Transverse colon (tissue), 4 donors: ENCODE results near the gene FNBP1. TPM values are rescaled to one million over a fixed set of nuclear protein-coding genes. Genes with fewer than 3 reads are reported as not detected.

Experiments
- DNase-seq: peaks from one replicate; pipeline ENCODE4 v3.0.0-alpha.2; 2019
- H3K27ac ChIP-seq, 4 donors: fragments of 200-600 bp; sonication (generic); 2 replicates each; pipeline ENCODE4 v1.5.1; 2016 to 2018; ENCODE audit warnings: inconsistent platforms in 4 of 4
- H3K27me3 ChIP-seq: fragments of 200-600 bp; sonication (generic); 2 replicates; pipeline ENCODE4 v1.5.1; 2017; ENCODE audit warnings: inconsistent platforms
- H3K36me3 ChIP-seq, 4 donors: fragments of 200-600 bp; sonication (generic); 2 replicates each; pipeline ENCODE4 v1.5.1; 2017 to 2019; ENCODE audit warnings: inconsistent platforms in 4 of 4
- H3K4me1 ChIP-seq, 4 donors: fragments of 200-600 bp; sonication (generic); 2 replicates each; pipeline ENCODE4 v1.5.1; 2017 to 2020; ENCODE audit warnings: inconsistent platforms in 4 of 4
- H3K4me3 ChIP-seq, 4 donors: fragments of 200-600 bp; sonication (generic); 1 replicate in 1 of 4; 2 replicates in 3 of 4; pipeline versions ENCODE4 v1.5.1 to v1.6.1; 2017 to 2019; ENCODE audit warnings: inconsistent platforms in 4 of 4
- H3K9me3 ChIP-seq, 2 donors: fragments of 200-600 bp; sonication (generic); 2 replicates each; pipeline ENCODE4 v1.5.1; 2017 to 2019; ENCODE audit warnings: inconsistent platforms in 2 of 2
- EP300 ChIP-seq: sonication (generic); formaldehyde crosslinking; IDR thresholded peaks from one replicate; pipeline ENCODE4 v1.6.1; 2017; ENCODE audit warnings: antibody characterized with exemption, low read depth
- POLR2A ChIP-seq: fragments of 450-650 bp; IDR thresholded peaks from one replicate; pipeline ENCODE4 v1.6.1; 2016; ENCODE audit warnings: antibody characterized with exemption, mild to moderate bottlenecking, moderate library complexity
- POLR2AphosphoS5 ChIP-seq, 3 donors: sonication (generic); formaldehyde crosslinking; IDR thresholded peaks; one replicate each; pipeline ENCODE4 v1.6.1; 2016; ENCODE audit warnings: antibody characterized with exemption in 3 of 3
- WGBS, 2 donors: methylation state at CpG; one replicate each; pipeline ENCODE4 v1.1.5; 2018; ENCODE audit warnings: low coverage in 1 of 2; 5-methylcytosine and 5-hydroxymethylcytosine counted together
- in situ Hi-C, 4 donors: fragments of 200-750 bp; cut with MboI; loops; one replicate each; pipeline versions ENCODE4 v1.15.0 to v1.15.1; 2017; ENCODE audit warnings: low sequenced_read_pairs in 3 of 4, low pct_ligation_motif_present in 1 of 4, low pct_unique_long_range_greater_than_20kb in 1 of 4
- intact Hi-C: fragments of 100-400 bp; cut with DNase I; formaldehyde crosslinking; loops from one replicate; pipeline ENCODE4 v1.15.1; 2023; ENCODE audit warnings: low total_unique reads
- total RNA-seq, 4 donors: library from RNA; depleted of rRNA; stranded (reverse); fragments of >200 nt; gene quantifications; one replicate each; pipeline ENCODE4 v1.1.0, GENCODE V29; 2016
- TF ChIP-seq, protein P1 (sequence below), 5 experiments: fragments of 200-600 bp in 3 of 5; fragments of 450-650 bp in 2 of 5; sonication (generic) in 3 of 5; IDR thresholded peaks; 1 replicate in 2 of 5; 2 replicates in 3 of 5; pipeline ENCODE4 v1.5.1; 2016 to 2017; ENCODE audit warnings: antibody characterized with exemption in 5 of 5, inconsistent platforms in 3 of 5, mild to moderate bottlenecking in 2 of 5, moderate library complexity in 1 of 5

The FNBP1 gene
- total RNA-seq, 4 donors from 2014 or later, result 38.5 to 114 (median 62.9) TPM

GRCh38 chr9:129990269-129991010, 52.5 kb downstream of the FNBP1 start:
- peak overlapping the region; percentile 59 to 81 (median 75) for H3K27ac ChIP-seq
- H3K4me3 ChIP-seq, result no peak overlapping the region
- WGBS, 2 donors, result 51 to 54% methylated on average over 3 to 6 of the region's 6 CpGs
- H3K27me3 ChIP-seq, result no peaks in the 10 kb centered on the region
- peak; percentile 37 for DNase-seq
- intact Hi-C loops, result loop anchor here (5.0 kb wide), 1 partner anchor 613 kb away; no protein-coding TSS in a partner anchor
- H3K4me1 ChIP-seq, result peaks cover 19 to 31% (median 27%) of the 10 kb centered on the region in 4 donors
- TF ChIP-seq POLR2A (no peak), EP300 (no peak), POLR2AphosphoS5 (IDR thresholded peaks at IDR 0.05) (no peak)
- TF ChIP-seq, protein P1, sequence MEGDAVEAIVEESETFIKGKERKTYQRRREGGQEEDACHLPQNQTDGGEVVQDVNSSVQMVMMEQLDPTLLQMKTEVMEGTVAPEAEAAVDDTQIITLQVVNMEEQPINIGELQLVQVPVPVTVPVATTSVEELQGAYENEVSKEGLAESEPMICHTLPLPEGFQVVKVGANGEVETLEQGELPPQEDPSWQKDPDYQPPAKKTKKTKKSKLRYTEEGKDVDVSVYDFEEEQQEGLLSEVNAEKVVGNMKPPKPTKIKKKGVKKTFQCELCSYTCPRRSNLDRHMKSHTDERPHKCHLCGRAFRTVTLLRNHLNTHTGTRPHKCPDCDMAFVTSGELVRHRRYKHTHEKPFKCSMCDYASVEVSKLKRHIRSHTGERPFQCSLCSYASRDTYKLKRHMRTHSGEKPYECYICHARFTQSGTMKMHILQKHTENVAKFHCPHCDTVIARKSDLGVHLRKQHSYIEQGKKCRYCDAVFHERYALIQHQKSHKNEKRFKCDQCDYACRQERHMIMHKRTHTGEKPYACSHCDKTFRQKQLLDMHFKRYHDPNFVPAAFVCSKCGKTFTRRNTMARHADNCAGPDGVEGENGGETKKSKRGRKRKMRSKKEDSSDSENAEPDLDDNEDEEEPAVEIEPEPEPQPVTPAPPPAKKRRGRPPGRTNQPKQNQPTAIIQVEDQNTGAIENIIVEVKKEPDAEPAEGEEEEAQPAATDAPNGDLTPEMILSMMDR (IDR thresholded peaks at IDR 0.05), result no peak
- H3K36me3 ChIP-seq, result no peaks in the 10 kb centered on the region
- no peaks in the 10 kb centered on the region for H3K9me3 ChIP-seq
- in situ Hi-C loops, result no loop called here

DNA sequence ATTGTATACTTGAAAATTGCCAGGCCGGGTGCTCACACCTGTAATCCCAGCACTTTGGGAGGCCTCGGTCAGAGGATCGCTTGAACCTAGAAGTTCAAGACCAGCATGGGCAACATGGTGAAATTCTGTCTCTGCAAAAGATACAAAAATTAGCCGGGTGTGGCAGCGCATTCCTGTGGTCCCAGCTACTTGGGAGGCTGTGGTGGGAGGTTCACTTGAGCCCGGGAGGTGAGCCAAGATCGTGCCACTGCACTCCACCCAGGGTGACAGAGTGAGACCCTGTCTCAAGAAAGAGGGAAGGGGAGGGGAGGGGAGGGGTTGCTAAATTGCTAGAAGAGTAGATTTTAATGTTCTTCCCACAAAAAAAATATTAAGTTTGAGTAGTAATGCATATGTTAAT, 53.2 kb downstream of the FNBP1 start:
- Histone ChIP-seq H3K27ac (peak overlapping the region; percentile 59 to 81 (median 75)), H3K36me3 (no peaks in the 10 kb centered on the region)
- in situ Hi-C loops, result no loop called here

DNA sequence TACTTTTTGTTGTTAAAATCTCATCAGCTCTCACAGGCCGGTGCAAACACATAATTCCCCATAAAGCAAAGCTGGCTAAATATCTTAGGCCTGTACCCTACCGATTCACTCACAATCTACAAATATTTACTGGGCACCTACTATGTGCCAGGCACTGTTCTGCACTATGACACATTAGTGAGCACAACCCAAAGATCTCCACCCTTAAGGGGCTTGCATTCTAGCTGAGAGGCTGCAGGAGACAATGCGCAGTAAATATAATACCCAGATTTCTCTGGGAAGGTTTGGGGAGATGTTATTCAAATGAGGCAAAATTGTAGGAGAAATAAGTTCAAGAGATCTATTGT, 53.7 kb downstream of the FNBP1 start:
- Histone ChIP-seq H3K27ac (peak overlapping the region; percentile 59 to 81 (median 75)), H3K27me3 (no peaks in the 10 kb centered on the region), H3K9me3 (no peaks in the 10 kb centered on the region), H3K4me3 (no peak overlapping the region), H3K4me1 (peaks cover 14 to 22% (median 19%) of the 10 kb centered on the region in 4 donors), H3K36me3 (no peaks in the 10 kb centered on the region)
- TF ChIP-seq POLR2AphosphoS5 (IDR thresholded peaks at IDR 0.05), result no peak
- TF ChIP-seq EP300, result no peak
- 73 to 88% methylated on average over 2 to 3 of the region's 3 CpGs for WGBS, 2 donors
- in situ Hi-C loops, result no loop called here
- DNase-seq, result no peak
- intact Hi-C loops, result no loop called here

More for the DNA sequence above, 53.2 kb downstream of the FNBP1 start:
- TF ChIP-seq, protein P1 (IDR thresholded peaks at IDR 0.05), result no peak
- TF ChIP-seq EP300 (no peak), POLR2A (no peak), POLR2AphosphoS5 (IDR thresholded peaks at IDR 0.05) (no peak)
- no peaks in the 10 kb centered on the region for H3K27me3 ChIP-seq
- DNase-seq, result no peak
- intact Hi-C loops, result loop anchor here (5.0 kb wide), 1 partner anchor 612 kb away; no protein-coding TSS in a partner anchor
- H3K4me1 ChIP-seq, result peaks cover 14 to 24% (median 22%) of the 10 kb centered on the region in 4 donors
- H3K9me3 ChIP-seq, result no peaks in the 10 kb centered on the region
- WGBS, 2 donors, result 72 to 80% methylated on average over 1 to 7 of the region's 7 CpGs
- no peak overlapping the region for H3K4me3 ChIP-seq

DNA sequence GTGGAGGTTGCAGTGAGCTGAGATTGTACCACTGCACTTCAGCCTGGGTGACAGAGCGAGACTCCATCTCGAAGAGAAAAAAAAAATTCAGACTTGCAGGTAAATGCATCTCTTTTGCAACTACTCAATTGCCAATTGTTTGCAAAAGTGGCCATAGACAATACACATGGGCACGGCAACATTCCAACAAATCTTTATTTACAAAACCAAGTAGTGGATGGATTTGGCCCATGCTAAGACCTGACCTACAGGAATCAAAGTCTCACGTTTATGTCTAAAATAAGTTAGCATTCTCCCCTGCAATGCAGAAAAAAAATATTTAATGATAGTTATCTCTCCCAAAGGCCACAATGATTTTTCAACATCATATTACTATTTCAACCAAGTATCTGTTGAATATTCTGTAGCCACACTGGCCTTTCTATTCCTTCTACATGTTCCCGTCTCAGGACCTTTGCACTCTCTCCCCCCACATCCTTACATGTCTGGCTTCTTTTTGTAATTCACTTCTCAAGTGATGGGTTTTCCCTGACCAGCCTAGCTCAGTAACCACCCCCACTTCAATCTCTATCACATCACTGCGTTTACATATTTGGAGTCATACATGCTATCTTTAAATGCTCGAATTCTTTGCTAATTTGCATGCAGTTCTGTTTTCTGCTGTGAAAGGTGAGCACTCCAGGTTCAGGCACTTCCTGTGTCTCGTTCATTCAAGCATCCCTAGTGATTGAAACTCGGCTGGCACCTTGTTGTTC, 54.2 kb downstream of the FNBP1 start:
- Histone ChIP-seq H3K27me3 (no peaks in the 10 kb centered on the region), H3K36me3 (no peaks in the 10 kb centered on the region), H3K4me3 (no peak overlapping the region), H3K4me1 (peaks cover 11 to 22% (median 16%) of the 10 kb centered on the region in 4 donors), H3K27ac (peak overlapping the region; percentile 59 to 81 (median 75)), H3K9me3 (no peaks in the 10 kb centered on the region)
- intact Hi-C loops, result no loop called here
- TF ChIP-seq POLR2A (no peak), EP300 (no peak), POLR2AphosphoS5 (IDR thresholded peaks at IDR 0.05) (peak in 1 of 3 donors; percentile 72)
- TF ChIP-seq, protein P1 (IDR thresholded peaks at IDR 0.05), result no peak
- in situ Hi-C loops, result no loop called here
- peak; percentile 50 for DNase-seq
- WGBS, 2 donors, result 70 to 80% methylated on average over 9 of the region's 9 CpGs
